ENCODE measurements around the gene HERC3. TPM values are rescaled to one million over a fixed set of nuclear protein-coding genes. Genes with fewer than 3 reads are reported as not detected.

HERC3 gene
- 29.7 and 31.8 TPM in 2 replicates for total RNA-seq (2014; rRNA removed; shearing (Covaris generic))

- Histone ChIP-seq H3K4me1 (peaks cover 5% of the 10 kb centered on the region), H3K4me3 (peak within 1 kb of the TSS; percentile 84), H3K27ac (peak within 1 kb of the TSS; percentile 55), H3K9me3 (replicated peaks) (no peaks in the 10 kb centered on the region), H3K36me3 (no peaks in the 10 kb centered on the region), H3K27me3 (no peaks in the 10 kb centered on the region)
- DNase-seq = peak; percentile 92 to 95
Observed at GRCh38 chr4:88591787-88592599, at the start of gene HERC3. Gene HERC3 (plus strand): TSS chr4:88592480. CDS start chr4:88605824, 13,344 bp downstream.

- DNase-seq = no peak
- H3K4me3 ChIP-seq = no peak overlapping the region
- no peaks in the 10 kb centered on the region for H3K27me3 ChIP-seq
- no peaks in the 10 kb centered on the region for H3K9me3 ChIP-seq (replicated peaks)
- no peak overlapping the region for H3K27ac ChIP-seq
- no peaks in the 10 kb centered on the region; the same call in 1 of the 2 replicates for H3K36me3 ChIP-seq
- H3K4me1 ChIP-seq = no peaks in the 10 kb centered on the region
Observed at GRCh38 chr4:88549815-88550214, 42.5 kb upstream of the HERC3 start.

- Histone ChIP-seq H3K27me3 (no peaks in the 10 kb centered on the region), H3K4me3 (no peak overlapping the region), H3K9me3 (replicated peaks) (no peaks in the 10 kb centered on the region; the same call in 1 of the 2 replicates), H3K4me1 (peaks cover 14% of the 10 kb centered on the region), H3K36me3 (no peaks in the 10 kb centered on the region), H3K27ac (no peak overlapping the region)
- DNase-seq = no peak
Observed at GRCh38 chr4:88567591-88567990, 24.7 kb upstream of the HERC3 start.

GRCh38 chr4:88570001-88570400 lies 22.3 kb upstream of the HERC3 start:
- no peak overlapping the region for H3K4me3 ChIP-seq
- no peaks in the 10 kb centered on the region; the same call in 1 of the 2 replicates for H3K9me3 ChIP-seq (replicated peaks)
- DNase-seq = no peak
- no peaks in the 10 kb centered on the region for H3K27me3 ChIP-seq
- H3K36me3 ChIP-seq = no peaks in the 10 kb centered on the region
- no peak overlapping the region; the same call in 1 of the 2 replicates for H3K27ac ChIP-seq
- peaks cover 36% of the 10 kb centered on the region for H3K4me1 ChIP-seq

GRCh38 chr4:88573276-88573980 lies 18.9 kb upstream of the HERC3 start:
- no peak overlapping the region for H3K27ac ChIP-seq
- DNase-seq = peak in 1 of 2 experiments; percentile 24
- H3K9me3 ChIP-seq (replicated peaks) = no peaks in the 10 kb centered on the region

GRCh38 chr4:88573995-88574394 lies 18.3 kb upstream of the HERC3 start:
- peaks cover 47% of the 10 kb centered on the region for H3K4me1 ChIP-seq
- H3K4me3 ChIP-seq = no peak overlapping the region
- no peaks in the 10 kb centered on the region for H3K27me3 ChIP-seq
- peak; percentile 35 to 67 for DNase-seq
- H3K27ac ChIP-seq = no peak overlapping the region
- H3K36me3 ChIP-seq = no peaks in the 10 kb centered on the region
- H3K9me3 ChIP-seq (replicated peaks) = no peaks in the 10 kb centered on the region

More at GRCh38 chr4:88573276-88573980, 18.9 kb upstream of the HERC3 start:
- Histone ChIP-seq H3K36me3 (no peaks in the 10 kb centered on the region), H3K4me1 (peaks cover 47% of the 10 kb centered on the region), H3K4me3 (no peak overlapping the region), H3K27me3 (no peaks in the 10 kb centered on the region)

GRCh38 chr4:88575186-88575585 lies 17.1 kb upstream of the HERC3 start:
- Histone ChIP-seq H3K36me3 (no peaks in the 10 kb centered on the region), H3K4me1 (peaks cover 36% of the 10 kb centered on the region), H3K27ac (peak overlapping the region; percentile 67), H3K4me3 (no peak overlapping the region), H3K27me3 (no peaks in the 10 kb centered on the region), H3K9me3 (replicated peaks) (no peaks in the 10 kb centered on the region)
- peak; percentile 87 to 97 for DNase-seq

GRCh38 chr4:88582493-88582892 lies 9.8 kb upstream of the HERC3 start:
- no peak overlapping the region for H3K27ac ChIP-seq
- no peak for DNase-seq
- no peaks in the 10 kb centered on the region for H3K4me1 ChIP-seq
- H3K27me3 ChIP-seq = no peaks in the 10 kb centered on the region
- no peaks in the 10 kb centered on the region for H3K36me3 ChIP-seq
- no peak overlapping the region for H3K4me3 ChIP-seq
- 0 out of 2 replicates have a peak, but pooled peaks cover 3% of the 10 kb centered on the region for H3K9me3 ChIP-seq (replicated peaks)

GRCh38 chr4:88583631-88584470 lies 8.4 kb upstream of the HERC3 start:
- no peak for DNase-seq
- H3K4me1 ChIP-seq = no peaks in the 10 kb centered on the region
- no peaks in the 10 kb centered on the region for H3K27me3 ChIP-seq
- H3K4me3 ChIP-seq = no peak overlapping the region
- H3K9me3 ChIP-seq (replicated peaks) = 0 out of 2 replicates have a peak, but pooled peaks cover 3% of the 10 kb centered on the region
- H3K27ac ChIP-seq = no peak overlapping the region
- H3K36me3 ChIP-seq = no peaks in the 10 kb centered on the region

GRCh38 chr4:88584471-88584900 lies 7.8 kb upstream of the HERC3 start:
- no peaks in the 10 kb centered on the region for H3K36me3 ChIP-seq
- H3K27ac ChIP-seq = no peak overlapping the region
- no peaks in the 10 kb centered on the region for H3K27me3 ChIP-seq
- 0 out of 2 replicates have a peak, but pooled peaks cover 3% of the 10 kb centered on the region for H3K9me3 ChIP-seq (replicated peaks)
- DNase-seq = no peak
- H3K4me3 ChIP-seq = no peak overlapping the region
- H3K4me1 ChIP-seq = no peaks in the 10 kb centered on the region

- Histone ChIP-seq H3K4me3 (no peak overlapping the region), H3K36me3 (no peaks in the 10 kb centered on the region), H3K9me3 (replicated peaks) (0 out of 2 replicates have a peak, but pooled peaks cover 3% of the 10 kb centered on the region), H3K27me3 (no peaks in the 10 kb centered on the region), H3K27ac (no peak overlapping the region), H3K4me1 (no peaks in the 10 kb centered on the region)
- no peak for DNase-seq
Observed at GRCh38 chr4:88585917-88586316, 6.4 kb upstream of the HERC3 start.

- no peak for DNase-seq
Observed at GRCh38 chr4:88587306-88587705, 5.0 kb upstream of the HERC3 start.

GRCh38 chr4:88592600-88593448 lies 544 bp downstream of the HERC3 start:
- no peaks in the 10 kb centered on the region for H3K27me3 ChIP-seq
- H3K4me1 ChIP-seq = peaks cover 5% of the 10 kb centered on the region
- H3K4me3 ChIP-seq = peak overlapping the region; percentile 84
- peak; percentile 83 to 86 for DNase-seq
- no peaks in the 10 kb centered on the region for H3K36me3 ChIP-seq
- peak overlapping the region; percentile 55 for H3K27ac ChIP-seq
- no peaks in the 10 kb centered on the region for H3K9me3 ChIP-seq (replicated peaks)

More at GRCh38 chr4:88587306-88587705, 5.0 kb upstream of the HERC3 start:
- Histone ChIP-seq H3K27me3 (no peaks in the 10 kb centered on the region), H3K4me1 (no peaks in the 10 kb centered on the region), H3K27ac (no peak overlapping the region), H3K9me3 (replicated peaks) (0 out of 2 replicates have a peak, but pooled peaks cover 3% of the 10 kb centered on the region), H3K36me3 (no peaks in the 10 kb centered on the region), H3K4me3 (no peak overlapping the region)
